Left renal pelvis (tissue), 4 donors: ENCODE results near the gene NAA20. TPM values are rescaled to one million over a fixed set of nuclear protein-coding genes. Genes with fewer than 3 reads are reported as not detected.

Experiments
- DNase-seq, 4 donors: peaks; one replicate each; pipeline ENCODE4 v3.0.0-alpha.2; 2013; ENCODE audit warnings: low read depth in 4 of 4, low spot score in 3 of 4
- polyA plus RNA-seq, 4 donors: library from polyadenylated mRNA; unstranded; fragments of 120-200 nt; gene quantifications; one replicate each; pipeline ENCODE4 v1.2.1, GENCODE V29; 2013; ENCODE audit not compliant: insufficient read length in 4 of 4

NAA20 gene
- polyA plus RNA-seq, 4 donors, result 60.5 to 103 (median 96.2) TPM

DNA sequence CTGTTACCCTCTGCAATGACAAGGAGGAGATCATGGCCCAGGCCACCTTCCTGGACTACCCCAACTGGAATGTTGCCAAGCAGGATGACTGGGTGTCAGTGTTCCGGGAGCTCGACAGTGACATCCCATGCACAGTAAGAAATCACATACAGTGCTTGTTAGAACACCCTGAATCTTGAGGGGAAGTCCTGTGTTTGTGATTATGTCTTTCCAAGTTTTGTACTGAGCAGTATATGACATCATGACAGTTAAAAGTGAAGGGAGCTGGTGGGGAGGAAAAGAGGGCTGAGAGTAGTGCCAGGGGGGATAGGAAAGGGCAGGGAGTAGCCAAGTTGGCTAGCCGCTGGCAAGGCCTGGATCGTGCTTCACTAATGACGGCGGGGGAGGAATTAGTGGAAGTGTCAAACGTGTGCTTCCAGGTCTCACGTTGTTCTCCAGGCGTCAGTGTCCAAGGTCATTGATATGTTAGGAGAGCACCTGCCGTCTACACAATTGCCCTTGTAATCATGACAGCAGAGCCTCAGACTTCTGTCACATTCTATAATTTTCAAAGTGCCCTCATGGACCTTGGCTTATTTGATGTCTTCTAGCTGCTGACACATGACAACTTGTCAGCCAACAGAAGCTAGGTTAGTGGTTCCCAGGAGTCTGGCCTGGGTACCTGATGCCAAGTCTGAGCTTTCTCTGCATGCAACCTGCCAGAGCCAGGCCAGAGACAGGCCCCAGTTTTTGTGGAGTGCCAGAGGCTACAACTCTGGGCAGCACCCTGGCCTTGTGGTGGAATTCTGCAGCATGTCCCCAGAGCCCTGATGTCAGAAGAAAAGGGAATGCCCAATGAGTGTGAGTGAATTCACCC lies 53.9 kb downstream of the NAA20 start:
- no peak for DNase-seq

- no peak for DNase-seq
Measured at GRCh38 chr20:20073801-20074371, 56.7 kb downstream of the NAA20 start.

DNA sequence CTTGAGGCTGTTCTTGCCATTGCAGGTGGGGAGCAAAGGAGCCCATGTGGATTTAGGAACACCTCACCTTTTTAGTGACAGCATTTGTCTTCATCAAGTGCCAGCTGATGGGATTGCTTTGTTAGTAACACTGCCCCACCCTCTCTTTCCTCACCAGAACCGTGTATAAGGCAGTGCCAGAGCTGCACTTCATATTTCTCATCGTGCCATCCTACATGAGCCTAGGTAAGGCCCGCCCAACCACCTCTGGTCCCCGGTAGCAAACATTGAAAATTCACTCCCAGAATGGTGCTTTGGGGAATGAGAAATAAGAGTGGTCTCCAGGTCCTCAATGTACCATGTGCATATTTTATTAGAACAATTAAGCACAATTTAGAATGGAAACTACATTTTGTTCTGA lies 57.9 kb downstream of the NAA20 start:
- DNase-seq, result no peak

DNA sequence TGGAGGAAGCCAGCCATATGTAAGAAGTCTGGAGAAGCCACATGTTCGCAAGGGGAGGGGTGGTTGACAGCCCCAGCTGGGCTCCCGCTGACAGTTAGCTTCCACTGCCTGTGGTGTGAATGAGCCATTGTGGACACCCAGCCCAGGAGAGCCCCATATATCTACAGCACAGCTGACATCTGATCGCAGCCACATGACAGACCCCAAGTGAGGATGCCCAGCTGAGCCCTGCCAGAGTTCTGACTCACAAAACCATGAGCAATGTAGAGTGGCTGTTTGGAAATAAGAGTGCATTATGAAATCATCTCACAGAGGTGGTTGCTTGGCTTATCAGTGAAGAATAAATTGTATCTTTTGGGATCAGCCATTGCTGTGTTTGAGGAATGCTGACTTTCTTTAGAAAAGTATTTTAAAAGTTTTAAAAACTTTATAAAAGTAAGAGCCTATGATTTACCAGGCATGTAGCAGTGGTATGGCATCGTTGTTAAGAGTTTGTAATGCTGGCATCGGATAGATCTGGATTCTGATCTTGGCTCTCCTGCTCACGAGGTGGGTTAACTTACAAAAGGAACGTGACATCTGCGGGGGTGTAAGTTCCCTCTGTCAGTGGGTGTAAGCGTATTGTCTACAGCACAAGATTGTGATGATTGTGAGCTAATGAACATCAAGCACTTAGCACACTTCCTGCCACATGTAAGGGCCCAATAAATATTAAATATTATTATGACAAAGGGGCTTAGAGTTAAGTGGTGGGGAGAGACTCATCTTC lies 59.3 kb downstream of the NAA20 start:
- DNase-seq, result no peak

GRCh38 chr20:20078041-20078440 lies 60.9 kb downstream of the NAA20 start:
- DNase-seq, result peak in 2 of 4 donors; percentile 36 to 40

DNA sequence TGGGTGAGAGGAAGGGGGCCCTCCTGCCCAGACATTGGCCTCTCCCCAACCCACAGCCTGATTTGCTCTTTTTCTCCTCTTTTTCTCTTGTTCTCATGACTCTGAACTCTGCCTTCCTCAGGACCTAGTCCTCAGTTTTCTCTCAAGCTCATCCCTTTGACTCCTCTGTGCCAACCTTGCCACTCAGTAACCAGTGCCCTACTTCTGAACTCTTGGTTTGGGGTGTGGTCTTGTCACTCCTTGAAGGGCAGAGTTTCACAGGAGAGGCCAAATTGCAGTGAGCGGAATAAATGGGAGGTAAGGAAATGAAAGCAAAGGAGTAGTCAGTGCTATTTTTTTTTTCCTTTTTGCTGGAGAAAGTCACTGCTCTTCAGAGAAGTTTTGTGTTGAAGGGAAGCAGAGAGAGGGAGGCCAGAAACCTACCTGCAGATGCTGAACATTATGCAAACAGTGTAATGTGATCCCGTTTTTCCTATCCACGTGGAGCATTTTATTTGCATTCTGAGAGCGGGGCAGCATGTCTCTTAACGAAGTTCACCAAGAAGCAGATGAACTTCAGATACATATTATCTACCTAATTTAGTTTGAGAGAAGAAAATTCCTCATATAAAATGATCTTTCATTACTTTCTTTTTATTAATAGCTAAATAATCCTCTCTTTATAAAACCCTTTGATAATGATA lies 62.1 kb downstream of the NAA20 start:
- DNase-seq, result peak in 1 of 4 donors; percentile 14

Other genes with a start within 250 kb of the NAA20 start
- 10 to 100 TPM; 35.3 to 50.6 (median 43.1) TPM for gene CRNKL1, start 35.1 kb downstream of the NAA20 start, polyA plus RNA-seq
- gene CFAP61, start 35.2 kb downstream of the NAA20 start, polyA plus RNA-seq, result 1 to 10 TPM in 3 of 4 donors, under 1 TPM in 1; 0.12 to 5.3 (median 3.9) TPM